HG03039 (cell line): ENCODE measurements around the gene DTD2.
A peak's percentile ranks its signal among the peaks of the same experiment; 100 is the strongest.
"Not testable (repeated sequence)": the region's sequence is repeated elsewhere in the genome, so short reads cannot be mapped to it uniquely, and the experiment has no call there.

ENCODE experiments used
- ATAC-seq: cut with Tn5 transposase; IDR thresholded peaks from one replicate; pipeline ENCODE4 v1.9.1; 2021; ENCODE audit warnings: mild to moderate bottlenecking, moderate library complexity; ENCODE audit not compliant: unreplicated experiment

Gene DTD2

GRCh38 chr14:31456841-31457664 is at the start of gene DTD2:
Gene DTD2, minus strand, starts transcription at chr14:31457506. Its CDS starts 113 bp downstream, at chr14:31457393.
- ATAC-seq = peak; percentile 99

- no peak for ATAC-seq
These were observed 48.1 kb upstream of the DTD2 start for GRCh38 chr14:31505411-31505810.

DNA sequence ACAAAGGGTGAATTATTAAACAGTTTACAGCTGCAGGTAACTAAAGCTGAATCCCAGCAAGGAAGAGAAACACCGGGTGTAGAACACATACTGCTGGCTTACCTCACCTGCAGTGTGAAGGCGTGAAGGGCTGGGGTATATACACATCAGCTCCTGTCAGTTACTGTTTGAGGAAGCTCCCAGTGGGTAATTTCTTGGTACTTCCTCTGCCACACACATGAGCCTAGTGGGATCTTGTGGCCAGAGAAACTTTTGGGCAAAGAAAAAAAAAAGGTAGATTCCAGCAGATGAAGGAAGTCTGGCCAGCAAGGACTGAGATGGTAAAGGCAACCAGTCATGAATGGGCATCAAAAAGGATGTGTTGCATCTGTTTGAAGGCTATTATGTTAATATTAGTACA is 44.6 kb upstream of the DTD2 start:
- no peak for ATAC-seq

- no peak for ATAC-seq
These were observed 35.6 kb upstream of the DTD2 start for GRCh38 chr14:31492759-31493498.

- ATAC-seq = no peak
These were observed 32.4 kb upstream of the DTD2 start for GRCh38 chr14:31489691-31490090.

DNA sequence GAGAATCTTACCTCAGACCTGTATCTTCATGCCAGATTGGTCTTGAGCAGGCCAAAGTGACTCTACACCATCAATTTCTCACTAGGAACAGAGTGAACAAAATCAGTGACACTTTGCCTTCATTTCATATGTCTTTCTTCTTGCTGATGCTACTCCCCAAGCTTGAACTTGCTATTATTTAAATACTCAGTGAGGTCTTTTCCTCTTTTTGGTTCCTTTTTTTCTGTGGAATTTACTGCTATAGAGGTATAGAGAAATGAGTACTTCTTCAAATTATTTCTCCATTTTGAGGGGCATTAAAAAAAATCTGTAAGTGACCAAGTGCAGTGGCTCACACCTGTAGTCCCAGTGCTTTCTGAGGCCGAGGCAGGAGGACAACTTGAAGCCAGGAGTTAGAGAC is 30.6 kb upstream of the DTD2 start, which contains the start of gene GPR33:
Gene GPR33 (minus strand): TSS at position 154 of the 400 bp plus-strand sequence. CDS start 4,074 bp downstream, outside the sequence.
- ATAC-seq = no peak

DNA sequence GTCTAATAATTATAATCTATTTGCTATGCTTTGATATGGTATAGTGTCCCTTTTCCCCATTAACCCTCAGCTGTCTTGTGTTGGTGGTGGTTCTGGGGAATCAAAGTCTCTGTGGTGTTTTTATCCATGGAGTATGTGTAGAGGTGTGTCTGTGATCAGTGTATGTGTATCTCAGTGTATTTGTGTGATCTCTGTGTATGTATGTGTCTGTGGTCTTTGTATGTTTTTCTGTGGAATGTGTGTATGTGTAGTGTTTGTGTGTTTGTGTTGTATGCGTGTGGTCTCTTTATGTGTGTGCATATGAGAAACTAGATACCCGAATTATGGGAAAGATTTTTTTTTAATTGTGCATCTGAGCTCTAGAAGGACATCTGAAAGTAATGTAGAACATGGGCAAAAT is 29.5 kb upstream of the DTD2 start:
- ATAC-seq = no peak

DNA sequence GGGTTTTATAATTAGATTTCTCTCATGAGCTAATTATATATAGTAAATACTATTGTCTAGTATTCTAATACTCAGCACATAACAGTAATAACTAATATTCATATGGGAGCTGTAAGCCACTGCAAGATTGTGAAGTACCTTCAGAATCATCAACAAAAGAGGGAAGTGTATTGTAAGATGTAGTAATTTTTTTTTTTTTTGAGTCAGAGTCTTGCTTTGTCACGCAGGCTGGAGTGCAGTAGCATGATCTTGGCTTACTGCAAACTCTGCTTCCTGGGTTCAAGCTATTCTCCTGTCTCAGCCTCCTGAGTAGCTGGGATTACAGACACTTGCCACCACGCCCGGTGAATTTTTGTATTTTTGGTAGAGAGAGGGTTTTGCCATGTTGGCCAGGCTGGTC is 27.4 kb upstream of the DTD2 start:
- ATAC-seq = no peak

GRCh38 chr14:31480156-31480555 is 22.9 kb upstream of the DTD2 start:
- no peak for ATAC-seq

DNA sequence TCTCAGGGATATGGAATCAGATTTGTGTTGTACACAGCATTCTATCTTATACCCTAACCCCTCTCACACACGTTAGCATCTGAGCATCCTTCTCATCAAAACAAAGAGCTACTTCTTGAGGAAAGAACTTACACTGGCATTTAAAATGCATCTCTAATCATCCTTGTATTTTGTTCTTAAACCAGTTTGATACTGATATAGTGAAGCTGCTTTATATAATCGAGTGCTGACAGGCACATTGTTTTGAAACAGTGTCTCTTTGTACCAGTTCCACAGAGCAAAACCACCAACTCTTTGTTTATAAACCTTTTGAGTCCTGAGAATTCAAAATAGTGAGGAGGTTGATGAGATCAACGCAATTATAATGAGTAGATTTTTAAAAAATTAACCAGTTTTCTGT is 21.7 kb upstream of the DTD2 start:
- ATAC-seq = no peak

DNA sequence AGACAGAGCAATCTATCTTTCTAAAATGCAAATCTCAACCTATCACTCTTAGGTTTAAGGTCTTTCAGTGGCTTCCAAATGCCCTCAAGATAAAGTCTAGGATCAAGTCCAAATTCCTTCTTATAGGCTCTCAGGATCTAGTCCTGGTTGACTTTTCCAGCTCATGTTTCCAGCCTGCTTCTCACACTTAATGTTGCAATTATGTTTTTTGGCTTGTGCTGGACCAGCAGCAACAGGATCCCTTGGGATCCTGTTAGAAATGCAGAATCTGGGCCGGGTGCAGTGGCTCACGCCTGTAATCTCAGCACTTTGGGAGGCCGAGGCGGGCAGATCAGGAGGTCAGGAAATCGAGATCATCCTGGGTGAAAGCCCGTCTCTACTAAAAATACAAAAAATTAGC is 19.9 kb upstream of the DTD2 start:
- ATAC-seq = no peak

- ATAC-seq = no peak
These were observed 19.0 kb upstream of the DTD2 start for GRCh38 chr14:31476131-31476866.

GRCh38 chr14:31466554-31466953 is 9.2 kb upstream of the DTD2 start:
- ATAC-seq = no peak

- no peak for ATAC-seq
These were observed 7.8 kb upstream of the DTD2 start for GRCh38 chr14:31465111-31465510.

DNA sequence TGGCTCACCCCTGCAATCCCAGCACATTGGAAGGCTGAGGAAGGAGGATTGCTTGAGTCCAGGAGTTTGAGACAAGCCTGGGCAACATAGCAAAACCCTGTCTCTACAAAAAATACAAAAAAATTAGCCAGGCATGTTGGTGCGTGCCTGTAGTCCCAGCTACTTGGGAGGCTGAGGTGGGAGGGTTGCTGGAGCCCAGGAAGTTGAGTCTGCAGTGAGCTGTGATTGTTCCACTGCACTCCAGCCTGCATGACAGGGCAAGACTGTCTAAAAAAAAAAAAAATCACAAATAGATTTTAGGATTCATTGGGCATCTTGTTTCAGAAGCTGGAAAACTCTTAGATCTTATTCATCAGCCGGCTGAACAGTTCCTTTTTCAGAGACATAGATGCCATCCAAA is 5.1 kb upstream of the DTD2 start:
- ATAC-seq = not testable (repeated sequence)

GRCh38 chr14:31461545-31461944 is 4.2 kb upstream of the DTD2 start:
- no peak for ATAC-seq

DNA sequence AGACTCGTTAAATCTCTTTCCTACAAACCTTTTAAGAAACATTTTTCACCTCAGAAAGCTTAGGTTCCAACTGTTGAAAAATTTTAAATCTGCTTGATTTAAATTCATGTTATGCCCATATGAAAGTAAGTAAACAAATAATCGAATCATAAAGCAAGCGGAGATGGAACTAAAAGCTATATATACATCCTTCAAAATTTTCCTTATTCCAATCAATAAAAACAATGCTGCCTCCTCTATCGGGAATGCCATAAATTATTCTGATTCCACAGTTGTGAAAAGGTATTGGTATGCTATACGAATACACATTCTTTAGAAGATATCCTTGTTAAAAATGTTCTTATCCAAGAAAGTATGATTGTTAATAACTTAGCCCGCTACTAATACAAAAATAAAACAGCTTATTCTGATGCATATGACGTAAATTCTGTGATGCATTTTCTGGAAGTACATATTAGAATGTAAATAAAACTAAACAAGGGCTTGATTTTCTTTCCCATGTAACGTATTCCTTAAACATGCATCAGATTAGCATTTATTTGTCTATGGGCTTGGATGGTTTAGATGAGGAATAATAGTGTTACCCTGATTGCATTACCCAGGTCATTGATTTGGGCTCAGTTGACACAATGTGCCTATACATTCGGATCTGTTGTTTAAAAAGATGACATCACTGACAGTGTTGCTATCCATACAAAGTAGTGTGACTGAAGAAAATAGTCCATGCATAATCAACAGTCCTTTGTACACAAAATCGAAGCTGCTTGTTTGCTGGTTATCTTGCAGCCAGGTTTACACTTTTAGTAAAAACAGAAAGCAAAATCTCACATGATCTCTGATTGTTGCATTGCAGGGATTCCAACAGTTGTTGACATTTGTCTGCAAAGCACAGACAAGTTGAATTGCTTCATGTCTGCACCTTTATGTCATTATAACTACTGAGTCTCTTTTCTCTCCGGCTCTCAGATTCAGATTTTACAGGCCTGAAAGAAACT is 656 bp upstream of the DTD2 start:
- ATAC-seq = no peak

- ATAC-seq = no peak
These were observed 7.2 kb downstream of the DTD2 start for GRCh38 chr14:31449971-31450610.

- ATAC-seq = no peak
These were observed 8.2 kb downstream of the DTD2 start for GRCh38 chr14:31449136-31449535.

DNA sequence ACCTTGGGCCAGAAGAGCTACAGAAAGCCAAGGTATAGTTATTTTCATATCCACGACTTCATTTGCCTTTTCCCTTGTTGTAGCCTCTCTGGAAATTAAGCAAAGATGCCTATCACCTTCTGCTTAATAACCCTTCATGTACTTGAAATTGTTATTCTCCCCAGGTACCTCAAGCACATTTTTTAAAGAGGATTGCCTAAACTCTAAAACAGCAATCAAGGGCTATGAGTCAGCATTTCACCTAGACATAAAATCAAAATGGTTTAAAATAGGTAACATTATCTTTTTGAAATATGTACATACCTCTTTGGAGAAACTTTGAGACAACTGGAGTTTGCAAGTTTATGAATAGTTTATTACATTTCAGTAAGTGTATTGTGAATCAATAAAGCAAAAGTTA is 11.6 kb downstream of the DTD2 start:
- no peak for ATAC-seq
